H1 (cell line): ENCODE results near the gene SKIDA1. TPM values are rescaled to one million over a fixed set of nuclear protein-coding genes. Genes with fewer than 3 reads are reported as not detected.
A peak's percentile ranks its signal among the peaks of the same experiment; 100 is the strongest.

Source experiments
- BRCA1 ChIP-seq: IDR thresholded peaks from 2 replicates; pipeline ENCODE4 v1.6.1; 2012; ENCODE audit warnings: low read depth, low read length, improper control_type of control experiment
- CBX5 ChIP-seq: fragments of 300-800, 300-1000 bp; sonication (generic); IDR thresholded peaks from 2 replicates; pipeline ENCODE4 v1.7.1; 2016; ENCODE audit warnings: antibody characterized with exemption, low read length, low read depth
- CBX8 ChIP-seq: fragments of 300-800, 300-1000 bp; sonication (generic); IDR thresholded peaks from 2 replicates; pipeline ENCODE4 v1.7.1; 2016; ENCODE audit warnings: low read depth, low read length, borderline replicate concordance
- CHD1 ChIP-seq: IDR thresholded peaks from 2 replicates; pipeline ENCODE4 v1.6.1; 2012; ENCODE audit warnings: low read depth, low read length, improper control_type of control experiment
- E2F6 ChIP-seq: IDR thresholded peaks from 2 replicates; pipeline ENCODE4 v1.6.1; 2012; ENCODE audit warnings: inconsistent platforms
- EZH2 ChIP-seq: fragments of 200-600 bp; sonication (generic); IDR thresholded peaks from 2 replicates; pipeline ENCODE4 v1.7.1; 2012; ENCODE audit warnings: low read depth, mild to moderate bottlenecking, moderate library complexity, low read length, inconsistent platforms; ENCODE audit not compliant: severe bottlenecking
- FOSL1 ChIP-seq: IDR thresholded peaks from 2 replicates; pipeline ENCODE4 v1.6.1; 2011; ENCODE audit warnings: mild to moderate bottlenecking, low read depth, low read length, moderate library complexity; ENCODE audit not compliant: insufficient read depth
- KDM1A ChIP-seq: fragments of 200-600, 300-600 bp; sonication (generic); IDR thresholded peaks from 2 replicates; pipeline ENCODE4 v1.7.1; 2016; ENCODE audit warnings: mild to moderate bottlenecking, low read length, borderline replicate concordance
- MAFK ChIP-seq: IDR thresholded peaks from 2 replicates; pipeline ENCODE4 v1.6.1; 2012; ENCODE audit warnings: low read depth, mild to moderate bottlenecking, improper control_type of control experiment, low read length
- RNF2 ChIP-seq: fragments of 200-900, 300-1000 bp; sonication (generic); IDR thresholded peaks from 2 replicates; pipeline ENCODE4 v1.7.1; 2016; ENCODE audit warnings: borderline replicate concordance, low read depth, mild to moderate bottlenecking, antibody characterized with exemption, low read length; ENCODE audit not compliant: poor library complexity, severe bottlenecking; ENCODE audit errors: missing control alignments
- RXRA ChIP-seq: IDR thresholded peaks from 2 replicates; pipeline ENCODE4 v1.6.1; 2011; ENCODE audit warnings: low read depth, mild to moderate bottlenecking, low read length, moderate library complexity; ENCODE audit not compliant: insufficient read depth
- SAP30 ChIP-seq: fragments of 300-600 bp; sonication (generic); IDR thresholded peaks from 2 replicates; pipeline ENCODE4 v1.7.1; 2012; ENCODE audit warnings: low read length, moderate library complexity, mild to moderate bottlenecking, inconsistent platforms; ENCODE audit not compliant: insufficient read depth, insufficient replicate concordance
- SP1 ChIP-seq: IDR thresholded peaks from 2 replicates; pipeline ENCODE4 v1.6.1; 2011; ENCODE audit warnings: low read depth, low read length
- SUZ12 ChIP-seq: fragments of 200-600 bp; sonication (generic); IDR thresholded peaks from 2 replicates; pipeline ENCODE4 v1.6.1; 2012; ENCODE audit warnings: mild to moderate bottlenecking, inconsistent platforms, low read length, moderate library complexity, mixed read lengths
- TAF7 ChIP-seq: optimal IDR thresholded peaks from 2 replicates; pipeline ENCODE3; 2011; ENCODE audit warnings: low read depth, mild to moderate bottlenecking, inconsistent platforms, low read length, moderate library complexity, borderline replicate concordance
- TCF12 ChIP-seq: IDR thresholded peaks from 2 replicates; pipeline ENCODE4 v1.6.1; 2011; ENCODE audit warnings: low read depth, mild to moderate bottlenecking, low read length
- TEAD4 ChIP-seq: IDR thresholded peaks from 2 replicates; pipeline ENCODE4 v1.6.1; 2012; ENCODE audit warnings: low read depth, low read length, inconsistent platforms, mixed read lengths
- YY1 ChIP-seq: IDR thresholded peaks from 2 replicates; pipeline ENCODE4 v1.6.1; 2011; ENCODE audit warnings: low read depth, mild to moderate bottlenecking, low read length
- polyA plus RNA-seq, 7 experiments: library from polyadenylated mRNA; depleted of rRNA in 3 of 7; stranded (reverse) in 5 of 7; unstranded in 2 of 7; fragments of >200 nt in 5 of 7; fragments of 200-250 nt in 2 of 7; gene quantifications; 1 replicate in 5 of 7; 2 replicates in 1 of 7; 4 replicates in 1 of 7; pipeline versions ENCODE4 v1.2.1 to v1.2.3, GENCODE V29; 2011 to 2013; ENCODE audit warnings: missing spikeins in 2 of 7, mixed read lengths in 2 of 7
- total RNA-seq: library from RNA; stranded (reverse); fragmentation: NEBNext Ultra II Directional; extraction: Animal tissue kit (Norgen Biotek cat#: 25700); gene quantifications from 2 replicates; pipeline ENCODE4 v1.2.1, GENCODE V29; 2021
- TF ChIP-seq, protein P1 (sequence below): IDR thresholded peaks from 2 replicates; pipeline ENCODE4 v1.6.1; 2012; ENCODE audit warnings: low read length, inconsistent platforms

The SKIDA1 gene
- total and polyA plus RNA-seq, 2 of the 8 experiments (the other 6 are each of a cell fraction or from before 2014, with no cell fraction given), result 1.5 to 8.0 TPM

DNA sequence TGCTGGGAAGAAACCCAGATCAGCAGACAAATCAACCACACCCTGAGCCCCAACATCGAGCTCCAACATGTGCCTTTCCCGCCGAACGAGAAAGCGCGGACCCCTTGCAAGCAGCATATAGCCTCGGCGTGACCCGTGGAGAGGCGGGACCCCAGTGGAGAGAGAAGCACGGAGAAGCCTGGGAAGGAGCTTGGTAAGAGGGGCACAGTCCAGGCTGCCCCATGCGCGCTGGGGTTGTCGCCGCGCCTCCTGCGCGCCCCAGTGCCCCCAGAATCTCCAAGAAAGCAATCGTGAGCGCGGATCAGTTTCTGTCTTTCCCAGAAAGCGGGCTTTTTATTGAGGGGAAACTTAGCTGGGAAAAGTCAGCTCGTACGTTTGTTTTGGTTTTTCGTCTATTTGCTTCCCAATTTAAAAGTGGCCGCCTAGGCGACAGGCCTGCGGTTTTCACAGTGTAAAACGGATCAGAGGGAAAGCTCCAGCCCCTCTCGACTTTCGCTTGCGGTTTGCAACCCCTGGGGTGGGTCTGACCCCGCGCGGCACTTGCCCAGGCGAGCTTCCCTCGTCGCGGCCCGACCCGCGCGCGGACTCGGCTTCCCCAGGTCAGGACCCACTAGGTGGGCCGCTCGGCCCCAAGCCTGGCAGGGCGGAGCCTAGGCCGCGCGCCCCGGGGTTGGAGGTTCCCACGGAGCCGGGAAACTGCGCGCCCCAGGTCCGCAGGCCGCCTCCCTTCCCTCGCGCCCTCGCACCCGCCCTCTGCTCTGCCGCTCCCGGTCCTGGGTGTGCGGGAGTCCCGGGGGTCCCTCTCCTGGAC, 31.1 kb downstream of the SKIDA1 start (continued):
- TF ChIP-seq CHD1 (no peak), E2F6 (peak; percentile 94), KDM1A (no peak), FOSL1 (no peak), TCF12 (no peak), SAP30 (no peak), TEAD4 (no peak), SUZ12 (0 out of 2 replicates have a peak, but pooled peaks have one; percentile 33), TAF7 (no peak), YY1 (no peak), RXRA (no peak), BRCA1 (no peak), CBX5 (no peak), SP1 (no peak), CBX8 (no peak), EZH2 (peak; percentile 12), MAFK (no peak), RNF2 (no peak)
- TF ChIP-seq, protein P1, sequence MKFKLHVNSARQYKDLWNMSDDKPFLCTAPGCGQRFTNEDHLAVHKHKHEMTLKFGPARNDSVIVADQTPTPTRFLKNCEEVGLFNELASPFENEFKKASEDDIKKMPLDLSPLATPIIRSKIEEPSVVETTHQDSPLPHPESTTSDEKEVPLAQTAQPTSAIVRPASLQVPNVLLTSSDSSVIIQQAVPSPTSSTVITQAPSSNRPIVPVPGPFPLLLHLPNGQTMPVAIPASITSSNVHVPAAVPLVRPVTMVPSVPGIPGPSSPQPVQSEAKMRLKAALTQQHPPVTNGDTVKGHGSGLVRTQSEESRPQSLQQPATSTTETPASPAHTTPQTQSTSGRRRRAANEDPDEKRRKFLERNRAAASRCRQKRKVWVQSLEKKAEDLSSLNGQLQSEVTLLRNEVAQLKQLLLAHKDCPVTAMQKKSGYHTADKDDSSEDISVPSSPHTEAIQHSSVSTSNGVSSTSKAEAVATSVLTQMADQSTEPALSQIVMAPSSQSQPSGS, result no peak
